Suprapubic skin (tissue), 4 donors: ENCODE measurements around the gene REG1A. TPM values are rescaled to one million over a fixed set of nuclear protein-coding genes. Genes with fewer than 3 reads are reported as not detected.

ENCODE experiments used
- DNase-seq, 2 donors: peaks; one replicate each; pipeline ENCODE4 v3.0.0-alpha.2; 2019; ENCODE audit warnings: low spot score in 2 of 2
- H3K27ac ChIP-seq: fragments of 200-600 bp; sonication (generic); one replicate; pipeline ENCODE4 v1.5.1; 2019
- H3K27me3 ChIP-seq: fragments of 200-600 bp; sonication (generic); one replicate; pipeline ENCODE4 v1.5.1; 2019
- H3K36me3 ChIP-seq: fragments of 200-600 bp; sonication (generic); one replicate; pipeline ENCODE4 v1.5.1; 2019
- H3K4me1 ChIP-seq: fragments of 200-600 bp; sonication (generic); one replicate; pipeline ENCODE4 v1.5.1; 2019
- H3K4me3 ChIP-seq: fragments of 200-600 bp; sonication (generic); one replicate; pipeline ENCODE4 v1.5.1; 2019; ENCODE audit warnings: mild to moderate bottlenecking
- H3K9me3 ChIP-seq: fragments of 200-600 bp; sonication (generic); one replicate; pipeline ENCODE4 v1.5.1; 2019
- CTCF ChIP-seq, 2 donors: fragments of 200-600 bp in 1 of 2; fragments of 450-650 bp in 1 of 2; sonication (generic) in 1 of 2; IDR thresholded peaks; one replicate each; pipeline ENCODE4 v1.5.1; 2016 to 2019; ENCODE audit warnings: antibody characterized with exemption in 2 of 2, mild to moderate bottlenecking in 1 of 2, moderate library complexity in 1 of 2
- EP300 ChIP-seq: sonication (generic); formaldehyde crosslinking; IDR thresholded peaks from one replicate; pipeline ENCODE4 v1.6.1; 2017; ENCODE audit warnings: antibody characterized with exemption
- POLR2A ChIP-seq, 2 donors: fragments of 450-650 bp; IDR thresholded peaks; one replicate each; pipeline ENCODE4 v1.6.1; 2017; ENCODE audit warnings: antibody characterized with exemption in 2 of 2, mild to moderate bottlenecking in 2 of 2, moderate library complexity in 2 of 2
- POLR2AphosphoS5 ChIP-seq, 3 donors: sonication (generic); formaldehyde crosslinking; IDR thresholded peaks; one replicate each; pipeline ENCODE4 v1.6.1; 2017; ENCODE audit warnings: antibody characterized with exemption in 3 of 3
- WGBS: methylation state at CpG from one replicate; pipeline ENCODE4 v1.1.5; 2018; 5-methylcytosine and 5-hydroxymethylcytosine counted together
- total RNA-seq, 4 donors: library from RNA; depleted of rRNA; stranded (reverse); fragments of >200 nt; gene quantifications; one replicate each; pipeline ENCODE4 v1.1.0, GENCODE V29; 2016

REG1A gene
- total RNA-seq, 4 donors from 2014 or later: 1.5 TPM; not detected in 3

- Histone ChIP-seq H3K36me3 (no peaks in the 10 kb centered on the region), H3K4me1 (no peaks in the 10 kb centered on the region), H3K9me3 (no peaks in the 10 kb centered on the region), H3K27ac (no peak overlapping the region), H3K4me3 (no peak overlapping the region), H3K27me3 (no peaks in the 10 kb centered on the region)
- no peak for DNase-seq
- TF ChIP-seq POLR2AphosphoS5 (IDR thresholded peaks at IDR 0.05) (no peak), CTCF (IDR thresholded peaks at IDR 0.05) (no peak), POLR2A (IDR thresholded peaks at IDR 0.05) (no peak), EP300 (no peak)
- WGBS: 94% methylated on average over 3 of the region's 3 CpGs
These were observed 8.0 kb upstream of the REG1A start for GRCh38 chr2:79112269-79112668.

- no peaks in the 10 kb centered on the region for H3K4me1 ChIP-seq
- no peak overlapping the region for H3K27ac ChIP-seq
- no peaks in the 10 kb centered on the region for H3K36me3 ChIP-seq
- H3K27me3 ChIP-seq: no peaks in the 10 kb centered on the region
- DNase-seq: no peak
- H3K9me3 ChIP-seq: peaks cover 7% of the 10 kb centered on the region
- no peak overlapping the region for H3K4me3 ChIP-seq
- 50% methylated on average over 3 of the region's 3 CpGs for WGBS
- TF ChIP-seq POLR2A (IDR thresholded peaks at IDR 0.05): no peak
- no peak for TF ChIP-seq POLR2AphosphoS5 (IDR thresholded peaks at IDR 0.05)
- no peak for TF ChIP-seq EP300
- no peak for TF ChIP-seq CTCF (IDR thresholded peaks at IDR 0.05)
These were observed 5.3 kb upstream of the REG1A start for GRCh38 chr2:79114797-79115494.

- H3K4me3 ChIP-seq: no peak overlapping the region
- no peak for DNase-seq
- TF ChIP-seq EP300: no peak
- TF ChIP-seq POLR2AphosphoS5 (IDR thresholded peaks at IDR 0.05): no peak
- no peak for TF ChIP-seq CTCF (IDR thresholded peaks at IDR 0.05)
- no peak for TF ChIP-seq POLR2A (IDR thresholded peaks at IDR 0.05)
These were observed 3.0 kb upstream of the REG1A start for GRCh38 chr2:79116997-79117928.

GRCh38 chr2:79122676-79123075 lies 2.4 kb downstream of the REG1A start:
- Histone ChIP-seq H3K4me1 (no peaks in the 10 kb centered on the region), H3K36me3 (no peaks in the 10 kb centered on the region), H3K9me3 (peaks cover 7% of the 10 kb centered on the region), H3K27ac (no peak overlapping the region), H3K4me3 (no peak overlapping the region), H3K27me3 (no peaks in the 10 kb centered on the region)
- no peak for DNase-seq
- 79% methylated on average over 2 of the region's 2 CpGs for WGBS
- no peak for TF ChIP-seq POLR2AphosphoS5 (IDR thresholded peaks at IDR 0.05)
- no peak for TF ChIP-seq CTCF (IDR thresholded peaks at IDR 0.05)
- no peak for TF ChIP-seq POLR2A (IDR thresholded peaks at IDR 0.05)
- no peak for TF ChIP-seq EP300

More at GRCh38 chr2:79116997-79117928, 3.0 kb upstream of the REG1A start:
- Histone ChIP-seq H3K36me3 (no peaks in the 10 kb centered on the region), H3K4me1 (no peaks in the 10 kb centered on the region), H3K9me3 (peaks cover 7% of the 10 kb centered on the region), H3K27me3 (no peaks in the 10 kb centered on the region), H3K27ac (no peak overlapping the region)
- 43% methylated on average over 2 of the region's 2 CpGs for WGBS
